Adrenal gland (tissue), 5 donors: ENCODE measurements around the gene DPY19L2.
"Not testable (repeated sequence)": the region's sequence is repeated elsewhere in the genome, so short reads cannot be mapped to it uniquely, and the experiment has no call there.

Source experiments
- POLR2A ChIP-seq, 2 donors: fragments of 450-650 bp; IDR thresholded peaks; one replicate each; pipeline ENCODE4 v1.6.1; 2017; ENCODE audit warnings: antibody characterized with exemption in 2 of 2, mild to moderate bottlenecking in 2 of 2, moderate library complexity in 1 of 2
- TF ChIP-seq, protein P1 (sequence below), 6 experiments: fragments of 450-650 bp in 4 of 6; fragments of 200-600 bp in 2 of 6; sonication (generic) in 1 of 6; IDR thresholded peaks; 1 replicate in 5 of 6; 2 replicates in 1 of 6; pipeline versions ENCODE4 v1.5.1 to v1.8.0; 2016 to 2021; ENCODE audit warnings: antibody characterized with exemption in 6 of 6, mild to moderate bottlenecking in 2 of 6, moderate library complexity in 1 of 6
- donor health status: DM: no; HTN: no; CAD: no.

DNA sequence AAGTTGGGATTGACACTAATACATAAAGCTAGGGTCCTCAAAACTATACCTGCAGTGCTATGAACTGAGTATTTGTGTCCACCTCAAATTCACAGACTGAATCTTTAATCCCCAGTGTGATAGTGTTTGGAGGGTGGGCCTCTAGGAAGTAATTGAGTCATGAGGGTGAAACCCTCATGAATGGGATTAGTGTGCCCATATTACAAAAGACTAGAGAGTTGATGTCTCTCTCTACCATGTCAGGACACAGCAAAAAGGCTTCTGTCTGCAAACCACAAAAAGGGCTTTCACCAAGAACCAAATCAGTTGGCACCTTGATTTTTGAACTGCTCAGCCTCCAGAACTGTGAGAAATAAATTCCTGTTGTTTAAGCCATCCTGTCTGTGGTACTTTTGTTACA lies 59.0 kb downstream of the DPY19L2 start:
- TF ChIP-seq, protein P1, sequence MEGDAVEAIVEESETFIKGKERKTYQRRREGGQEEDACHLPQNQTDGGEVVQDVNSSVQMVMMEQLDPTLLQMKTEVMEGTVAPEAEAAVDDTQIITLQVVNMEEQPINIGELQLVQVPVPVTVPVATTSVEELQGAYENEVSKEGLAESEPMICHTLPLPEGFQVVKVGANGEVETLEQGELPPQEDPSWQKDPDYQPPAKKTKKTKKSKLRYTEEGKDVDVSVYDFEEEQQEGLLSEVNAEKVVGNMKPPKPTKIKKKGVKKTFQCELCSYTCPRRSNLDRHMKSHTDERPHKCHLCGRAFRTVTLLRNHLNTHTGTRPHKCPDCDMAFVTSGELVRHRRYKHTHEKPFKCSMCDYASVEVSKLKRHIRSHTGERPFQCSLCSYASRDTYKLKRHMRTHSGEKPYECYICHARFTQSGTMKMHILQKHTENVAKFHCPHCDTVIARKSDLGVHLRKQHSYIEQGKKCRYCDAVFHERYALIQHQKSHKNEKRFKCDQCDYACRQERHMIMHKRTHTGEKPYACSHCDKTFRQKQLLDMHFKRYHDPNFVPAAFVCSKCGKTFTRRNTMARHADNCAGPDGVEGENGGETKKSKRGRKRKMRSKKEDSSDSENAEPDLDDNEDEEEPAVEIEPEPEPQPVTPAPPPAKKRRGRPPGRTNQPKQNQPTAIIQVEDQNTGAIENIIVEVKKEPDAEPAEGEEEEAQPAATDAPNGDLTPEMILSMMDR (IDR thresholded peaks at IDR 0.05): not testable (repeated sequence)
- TF ChIP-seq POLR2A (IDR thresholded peaks at IDR 0.05): not testable (repeated sequence)
